ENCODE results near the gene TUBA1A. TPM values are rescaled to one million over a fixed set of nuclear protein-coding genes. Genes with fewer than 3 reads are reported as not detected.
"Not testable (repeated sequence)": the region's sequence is repeated elsewhere in the genome, so short reads cannot be mapped to it uniquely, and the experiment has no call there.

The TUBA1A gene
- polyA plus RNA-seq, 1 experiment = 1,918 TPM

- Histone ChIP-seq H3K27me3 (ENCODE audit: control insufficient read depth, insufficient read depth, low read length) (no peaks in the 10 kb centered on the region), H3K4me3 (ENCODE audit: low read depth, low read length) (no peak overlapping the region), H3K9me3 (ENCODE audit: control insufficient read depth, insufficient read depth, low read length) (no peaks in the 10 kb centered on the region), H3K27ac (ENCODE audit: low read depth, low read length) (no peak overlapping the region)
- TF ChIP-seq CTCF (IDR thresholded peaks at IDR 0.05; ENCODE audit: low read depth, low read length) = no peak
- DNase-seq (ENCODE audit: low read depth, low spot score) = no peak
- CTCF ChIA-PET = interaction anchor here (2.6 kb wide), 1 partner anchor 9 kb away, joined by 10 read pairs; no protein-coding TSS in a partner anchor
- POLR2A ChIA-PET = interaction anchor here (1.1 kb wide), 1 partner anchor 8 kb away, joined by 6 read pairs; the partner anchor contains the start of gene TUBA1B
Observed at GRCh38 chr12:49138999-49139398, 49.9 kb downstream of the TUBA1A start.

GRCh38 chr12:49138587-49138986, 50.3 kb downstream of the TUBA1A start:
- ChIA-PET CTCF (interaction anchor here (0.7 to 2.6 kb wide), 2 partner anchors 9 to 141 kb away, joined by 5 to 10 read pairs; no protein-coding TSS in a partner anchor), POLR2A (no interaction called here)
- no peak for DNase-seq (ENCODE audit: low read depth, low spot score)
- Histone ChIP-seq H3K27me3 (ENCODE audit: control insufficient read depth, insufficient read depth, low read length) (no peaks in the 10 kb centered on the region), H3K27ac (ENCODE audit: low read depth, low read length) (no peak overlapping the region), H3K9me3 (ENCODE audit: control insufficient read depth, insufficient read depth, low read length) (no peaks in the 10 kb centered on the region), H3K4me3 (ENCODE audit: low read depth, low read length) (no peak overlapping the region)
- TF ChIP-seq CTCF (IDR thresholded peaks at IDR 0.05; ENCODE audit: low read depth, low read length) = no peak

- no peak for TF ChIP-seq CTCF (IDR thresholded peaks at IDR 0.05; ENCODE audit: low read depth, low read length)
- H3K9me3 ChIP-seq (ENCODE audit: control insufficient read depth, insufficient read depth, low read length) = no peaks in the 10 kb centered on the region
- H3K27me3 ChIP-seq (ENCODE audit: control insufficient read depth, insufficient read depth, low read length) = no peaks in the 10 kb centered on the region
- POLR2A ChIA-PET = no interaction called here
- H3K27ac ChIP-seq (ENCODE audit: low read depth, low read length) = no peak overlapping the region
- CTCF ChIA-PET = interaction anchor here (0.6 to 2.6 kb wide), 4 partner anchors 8 to 49 kb away, joined by 3 to 10 read pairs (median 6); no protein-coding TSS in a partner anchor
- no peak overlapping the region for H3K4me3 ChIP-seq (ENCODE audit: low read depth, low read length)
- DNase-seq (ENCODE audit: low read depth, low spot score) = no peak
Observed at GRCh38 chr12:49137476-49137875, 51.4 kb downstream of the TUBA1A start.

- H3K27me3 ChIP-seq (ENCODE audit: control insufficient read depth, insufficient read depth, low read length); H3K9me3 ChIP-seq (ENCODE audit: control insufficient read depth, insufficient read depth, low read length); DNase-seq (ENCODE audit: low read depth, low spot score); H3K27ac ChIP-seq (ENCODE audit: low read depth, low read length); H3K4me3 ChIP-seq (ENCODE audit: low read depth, low read length); POLR2A ChIA-PET: not testable (repeated sequence)
- CTCF ChIA-PET = interaction anchor here (0.6 to 1.2 kb wide), 2 partner anchors 10 to 48 kb away, joined by 3 to 5 read pairs; no protein-coding TSS in a partner anchor
Observed at GRCh38 chr12:49136997-49137396, 51.9 kb downstream of the TUBA1A start.

Small RNA genes within 50 kb of the gene (small RNA-seq; reads per million reads assigned to genes)
- not detected for gene RF00017 (ENCODE audit: insufficient read length, low read depth)

Other genes with a start within 250 kb of the TUBA1A start
- gene ARF3, start 231.6 kb downstream of the TUBA1A start, polyA plus RNA-seq (2011; rRNA removed) = 260 TPM in 2 replicates
- 0.24 and 0.26 TPM in 2 replicates for gene WNT10B, start 217.3 kb downstream of the TUBA1A start, polyA plus RNA-seq (2011; rRNA removed)
- not detected in 2 replicates for gene WNT1, start 210.8 kb downstream of the TUBA1A start, polyA plus RNA-seq (2011; rRNA removed)
- 0.02 and 0.04 TPM in 2 replicates for gene DDN, start 189.7 kb downstream of the TUBA1A start, polyA plus RNA-seq (2011; rRNA removed)
- 112 and 130 TPM in 2 replicates for gene PRKAG1, start 170.3 kb downstream of the TUBA1A start, polyA plus RNA-seq (2011; rRNA removed)
- gene KMT2D, start 128.3 kb downstream of the TUBA1A start, polyA plus RNA-seq (2011; rRNA removed) = 8.9 and 11.2 TPM in 2 replicates
- 0.31 and 0.51 TPM in 2 replicates for gene RHEBL1, start 119.1 kb downstream of the TUBA1A start, polyA plus RNA-seq (2011; rRNA removed)
- not detected in 2 replicates for gene DHH, start 94.3 kb downstream of the TUBA1A start, polyA plus RNA-seq (2011; rRNA removed)
- gene LMBR1L, start 78.2 kb downstream of the TUBA1A start, polyA plus RNA-seq (2011; rRNA removed) = 34.1 and 37.3 TPM in 2 replicates
- gene TUBA1B, start 57.7 kb downstream of the TUBA1A start, polyA plus RNA-seq (2011; rRNA removed) = 2,720 and 2,965 TPM in 2 replicates
- 947 and 1,207 TPM in 2 replicates for gene TUBA1C, start 76.0 kb upstream of the TUBA1A start, polyA plus RNA-seq (2011; rRNA removed)
- gene PRPH, start 106.1 kb upstream of the TUBA1A start, polyA plus RNA-seq (2011; rRNA removed) = not detected in 2 replicates
- gene TROAP, start 134.2 kb upstream of the TUBA1A start, polyA plus RNA-seq (2011; rRNA removed) = 7.6 and 10.3 TPM in 2 replicates
- 0.06 TPM in 1 of 2 replicates, not detected in the other for gene C1QL4, start 148.1 kb upstream of the TUBA1A start, polyA plus RNA-seq (2011; rRNA removed)
- gene DNAJC22, start 157.8 kb upstream of the TUBA1A start, polyA plus RNA-seq (2011; rRNA removed) = 11.3 and 12.2 TPM in 2 replicates
- gene SPATS2, start 178.4 kb upstream of the TUBA1A start, polyA plus RNA-seq (2011; rRNA removed) = 78.2 and 100 TPM in 2 replicates

Data from AG04450 (cell line).